GM18951 (cell line): Measurements from ENCODE around the gene WNT3A.

Experiments
- POLR2A ChIP-seq: IDR thresholded peaks from 4 replicates; pipeline ENCODE4 v1.6.1; 2011; ENCODE audit warnings: mild to moderate bottlenecking; ENCODE audit not compliant: insufficient read length, insufficient read depth; ENCODE audit errors: extremely low read depth
- in situ Hi-C: fragments of 300-500 bp; cut with MboI; formaldehyde crosslinking; loops from one replicate; pipeline ENCODE4 v1.12.0; 2022; ENCODE audit warnings: low sequenced_read_pairs, mixed read lengths, inconsistent platforms; ENCODE audit not compliant: unreplicated experiment

WNT3A gene

DNA sequence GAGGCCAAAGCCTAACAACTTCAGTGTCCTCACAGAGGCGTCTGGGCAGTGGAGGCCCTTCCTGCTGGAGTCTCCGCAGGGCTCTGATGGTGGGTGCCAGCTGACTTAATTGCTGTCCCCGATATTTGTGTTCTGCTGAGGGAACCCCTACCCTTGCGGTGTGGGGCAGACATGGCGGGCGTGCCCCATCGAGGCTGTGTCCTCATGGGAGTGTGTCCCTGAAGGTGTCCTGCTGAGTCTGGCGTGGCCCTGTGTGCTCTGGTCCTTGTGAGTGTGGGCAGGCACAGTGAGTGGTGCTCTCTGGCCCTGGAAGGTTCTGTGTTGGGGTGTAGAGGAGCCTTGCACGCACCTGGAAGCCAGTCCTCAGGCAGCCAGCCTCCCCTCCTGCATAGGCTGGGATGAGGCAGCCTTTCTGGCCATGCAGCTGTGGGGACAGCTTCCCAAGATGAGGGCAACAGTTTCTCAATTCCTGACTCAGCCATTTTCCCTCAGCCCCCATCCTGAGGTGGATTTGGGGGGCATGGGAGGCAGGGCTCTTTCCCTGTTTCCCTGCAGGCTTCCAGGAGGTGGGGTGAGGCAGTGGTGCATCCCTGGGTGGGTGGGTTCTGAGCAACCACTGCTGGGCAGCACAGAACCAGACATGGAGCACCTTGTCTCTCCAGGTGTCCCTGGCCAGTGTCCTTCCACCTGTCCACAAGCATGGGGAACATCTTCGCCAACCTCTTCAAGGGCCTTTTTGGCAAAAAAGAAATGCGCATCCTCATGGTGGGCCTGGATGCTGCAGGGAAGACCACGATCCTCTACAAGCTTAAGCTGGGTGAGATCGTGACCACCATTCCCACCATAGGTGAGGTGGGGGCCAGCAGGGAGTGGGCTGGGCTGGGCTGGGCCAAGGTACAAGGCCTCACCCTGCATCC lies 89.9 kb downstream of the WNT3A start:
- peak; percentile 25 for TF ChIP-seq POLR2A
- in situ Hi-C loops = no loop called here

DNA sequence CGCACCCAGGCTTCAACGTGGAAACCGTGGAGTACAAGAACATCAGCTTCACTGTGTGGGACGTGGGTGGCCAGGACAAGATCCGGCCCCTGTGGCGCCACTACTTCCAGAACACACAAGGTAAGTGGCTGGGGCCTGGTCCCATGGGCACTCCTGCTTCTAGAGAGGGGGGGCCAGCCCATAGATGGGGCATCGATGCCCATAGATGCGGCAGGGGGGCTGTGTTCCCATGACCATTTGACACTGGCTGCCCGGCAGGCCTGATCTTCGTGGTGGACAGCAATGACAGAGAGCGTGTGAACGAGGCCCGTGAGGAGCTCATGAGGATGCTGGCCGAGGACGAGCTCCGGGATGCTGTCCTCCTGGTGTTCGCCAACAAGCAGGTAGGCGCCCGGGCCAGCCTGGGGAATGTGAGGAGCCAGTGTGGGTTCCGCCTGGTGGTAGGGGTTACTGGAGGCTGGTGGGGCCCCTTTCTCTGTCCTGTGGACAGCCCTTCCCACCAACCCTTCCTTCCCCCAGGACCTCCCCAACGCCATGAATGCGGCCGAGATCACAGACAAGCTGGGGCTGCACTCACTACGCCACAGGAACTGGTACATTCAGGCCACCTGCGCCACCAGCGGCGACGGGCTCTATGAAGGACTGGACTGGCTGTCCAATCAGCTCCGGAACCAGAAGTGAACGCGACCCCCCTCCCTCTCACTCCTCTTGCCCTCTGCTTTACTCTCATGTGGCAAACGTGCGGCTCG lies 90.7 kb downstream of the WNT3A start:
- in situ Hi-C loops = no loop called here

DNA sequence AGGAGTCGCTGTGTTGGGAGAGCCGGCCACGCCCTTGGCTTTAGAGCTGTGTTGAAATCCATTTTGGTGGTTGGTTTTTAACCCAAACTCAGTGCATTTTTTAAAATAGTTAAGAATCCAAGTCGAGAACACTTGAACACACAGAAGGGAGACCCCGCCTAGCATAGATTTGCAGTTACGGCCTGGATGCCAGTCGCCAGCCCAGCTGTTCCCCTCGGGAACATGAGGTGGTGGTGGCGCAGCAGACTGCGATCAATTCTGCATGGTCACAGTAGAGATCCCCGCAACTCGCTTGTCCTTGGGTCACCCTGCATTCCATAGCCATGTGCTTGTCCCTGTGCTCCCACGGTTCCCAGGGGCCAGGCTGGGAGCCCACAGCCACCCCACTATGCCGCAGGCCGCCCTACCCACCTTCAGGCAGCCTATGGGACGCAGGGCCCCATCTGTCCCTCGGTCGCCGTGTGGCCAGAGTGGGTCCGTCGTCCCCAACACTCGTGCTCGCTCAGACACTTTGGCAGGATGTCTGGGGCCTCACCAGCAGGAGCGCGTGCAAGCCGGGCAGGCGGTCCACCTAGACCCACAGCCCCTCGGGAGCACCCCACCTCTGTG lies 91.6 kb downstream of the WNT3A start:
- in situ Hi-C loops = no loop called here

More for the DNA sequence above, 90.7 kb downstream of the WNT3A start:
- no peak for TF ChIP-seq POLR2A

DNA sequence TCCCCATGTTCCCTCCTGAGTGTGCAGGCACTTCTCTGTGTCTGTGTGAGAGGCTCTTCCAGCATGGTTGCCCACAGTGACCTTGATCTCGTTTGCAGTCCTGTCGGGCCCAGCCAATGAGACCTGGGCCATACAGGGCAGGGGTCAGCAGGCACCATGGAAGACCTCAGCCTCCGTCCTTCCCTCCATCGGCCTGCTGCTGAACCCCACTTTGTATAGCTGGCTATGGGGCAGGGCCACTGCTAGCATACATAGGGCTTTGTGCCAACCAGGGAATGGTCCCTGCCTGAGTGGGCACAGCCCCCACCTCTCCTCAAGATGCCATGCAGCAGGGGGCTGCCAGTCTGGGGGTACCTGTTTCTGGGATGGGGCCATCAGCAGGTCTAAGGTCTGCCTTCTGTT lies 92.5 kb downstream of the WNT3A start:
- in situ Hi-C loops = no loop called here
- no peak for TF ChIP-seq POLR2A

More for the DNA sequence above, 91.6 kb downstream of the WNT3A start:
- no peak for TF ChIP-seq POLR2A

DNA sequence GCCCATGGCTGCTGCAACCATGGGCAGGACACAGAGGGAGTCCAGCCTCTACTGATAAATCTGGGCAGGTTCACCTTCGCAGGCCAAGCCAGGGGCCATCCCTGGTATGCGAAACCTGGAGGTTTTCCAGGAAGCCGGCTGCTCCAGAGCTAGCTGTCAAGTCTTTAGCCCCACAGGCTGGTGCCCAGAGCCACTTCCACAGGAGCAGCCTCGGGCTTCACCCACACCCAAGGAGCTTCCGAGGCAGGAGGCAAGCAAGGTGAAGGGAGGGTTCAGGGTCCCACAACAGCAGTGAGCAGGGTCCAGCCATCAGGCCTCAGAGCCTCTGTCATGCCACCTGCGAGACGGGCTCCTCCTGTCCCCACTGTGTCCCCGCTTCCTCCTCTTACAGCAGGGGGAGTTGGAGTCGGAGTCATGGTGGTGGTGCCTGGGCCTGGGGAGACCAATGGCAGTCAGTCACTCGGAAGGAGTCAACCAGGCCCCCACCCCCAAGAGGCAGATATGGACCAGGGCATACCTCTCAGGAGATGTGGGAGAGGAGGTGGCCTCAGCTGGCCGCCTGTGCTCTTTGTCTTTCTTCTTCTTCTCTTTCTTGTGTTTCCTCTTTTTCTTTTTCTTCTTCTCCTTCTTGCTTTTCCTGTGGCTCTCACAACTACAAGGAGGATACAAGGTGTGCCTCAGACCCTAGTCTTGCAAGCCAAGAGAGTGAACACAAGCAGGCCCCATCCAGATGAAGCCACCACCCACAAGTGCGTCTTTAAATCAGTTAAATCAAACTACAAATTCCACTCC lies 94.2 kb downstream of the WNT3A start:
- TF ChIP-seq POLR2A = no peak
- in situ Hi-C loops = no loop called here

DNA sequence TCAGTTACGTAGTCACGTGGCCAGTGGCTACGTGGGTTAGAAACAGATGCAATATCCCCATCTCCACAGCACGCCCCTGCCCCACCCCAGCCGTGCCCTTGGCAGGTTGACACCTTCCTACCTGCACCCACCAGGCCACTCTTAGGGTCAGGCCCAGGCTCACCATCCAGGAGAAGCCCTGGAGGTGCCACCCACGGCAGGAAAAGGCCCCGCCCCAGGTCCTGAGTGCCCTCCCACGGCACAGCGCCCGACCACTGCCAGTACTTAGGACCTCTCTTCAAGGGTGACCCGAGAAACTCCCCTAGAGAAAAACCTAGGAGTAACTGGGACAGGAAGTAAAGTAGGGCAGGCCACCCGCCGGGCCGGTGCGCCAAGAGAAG lies 94.8 kb downstream of the WNT3A start:
- in situ Hi-C loops = no loop called here
- TF ChIP-seq POLR2A = peak; percentile 10

DNA sequence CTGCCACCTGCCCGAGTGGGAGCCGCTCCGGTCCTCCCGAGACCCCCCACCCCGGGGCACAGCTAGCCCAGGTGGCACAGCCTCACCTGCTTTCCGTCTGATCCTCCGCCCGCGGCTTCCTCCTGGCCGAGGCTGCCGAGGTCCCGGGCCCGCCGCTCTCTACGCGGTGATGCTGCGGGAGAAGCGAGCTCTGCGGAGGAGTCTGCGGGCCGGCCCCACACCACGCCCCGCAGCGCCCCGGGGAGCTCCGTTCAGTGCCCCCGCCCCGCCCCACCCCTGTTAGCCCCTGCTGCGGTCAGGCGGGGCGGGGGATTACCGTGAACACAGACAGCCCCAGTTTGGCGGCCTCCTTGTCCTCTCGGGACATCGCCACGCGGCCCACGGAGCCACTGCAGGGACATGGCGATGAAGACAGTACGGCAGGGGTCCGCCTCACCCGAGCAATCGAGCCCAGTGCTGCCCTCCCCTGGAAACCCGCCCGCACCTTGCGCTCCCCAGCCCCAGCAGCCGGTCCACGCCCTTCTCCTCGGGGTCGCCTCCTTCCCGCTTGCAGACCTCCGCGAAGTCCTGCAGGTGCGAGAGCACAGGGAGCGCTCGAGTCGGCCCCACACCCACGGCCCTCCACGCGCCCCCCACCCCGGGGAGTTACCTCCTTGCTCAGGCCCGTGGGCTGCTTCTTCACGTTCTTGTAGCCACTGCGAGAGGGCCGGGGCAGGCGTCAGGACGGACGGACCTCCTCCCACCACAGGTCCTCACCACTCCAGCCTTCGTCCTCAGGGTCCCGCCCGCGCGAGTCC lies 95.4 kb downstream of the WNT3A start:
- in situ Hi-C loops = no loop called here
- no peak for TF ChIP-seq POLR2A

DNA sequence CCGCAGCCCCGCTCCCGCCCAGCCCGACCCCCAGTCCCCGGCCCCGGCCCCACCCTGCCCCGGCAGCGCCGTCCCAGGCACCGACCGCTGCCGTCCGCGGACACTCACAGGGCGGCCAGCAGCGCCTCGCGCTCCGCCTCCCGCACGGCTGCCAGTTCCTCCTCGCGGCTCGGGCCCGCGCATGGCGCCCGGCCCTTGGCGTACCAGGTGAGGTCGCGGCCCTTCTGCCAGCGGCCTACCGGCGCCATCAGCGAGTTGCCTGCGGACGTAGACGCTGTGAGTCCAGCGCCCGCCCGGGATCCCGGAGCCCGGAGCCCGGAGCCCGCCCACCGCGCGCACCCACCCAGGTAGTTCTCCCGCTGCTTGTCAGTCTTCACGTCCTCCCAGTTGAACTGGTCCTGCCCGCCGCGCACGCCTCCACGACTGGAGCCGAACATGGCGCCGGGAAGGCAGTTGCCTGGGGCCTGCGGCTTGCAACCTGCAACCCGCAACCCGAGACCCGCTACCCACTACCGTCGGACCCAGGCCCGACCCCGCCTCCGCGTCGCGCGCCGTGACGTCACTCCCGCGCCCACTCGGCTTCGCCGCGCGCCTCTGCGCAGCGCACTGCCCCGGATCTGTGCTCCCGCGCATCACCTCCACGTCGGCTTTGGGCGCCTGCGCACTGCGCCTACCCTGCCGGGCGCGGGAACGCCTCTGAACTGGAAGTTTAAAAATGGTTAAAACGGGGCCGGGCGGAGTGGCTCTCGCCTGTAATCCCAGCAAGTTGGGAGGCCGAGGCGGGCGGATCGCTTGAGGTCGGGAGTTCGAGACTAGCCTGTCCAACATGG lies 96.2 kb downstream of the WNT3A start, which contains the start of gene C1orf35:
Gene C1orf35 (minus strand): TSS at position 535 of the 830 bp plus-strand sequence. CDS start 98 bp downstream, at position 437.
- in situ Hi-C loops = no loop called here
- TF ChIP-seq POLR2A = peak; percentile 62

DNA sequence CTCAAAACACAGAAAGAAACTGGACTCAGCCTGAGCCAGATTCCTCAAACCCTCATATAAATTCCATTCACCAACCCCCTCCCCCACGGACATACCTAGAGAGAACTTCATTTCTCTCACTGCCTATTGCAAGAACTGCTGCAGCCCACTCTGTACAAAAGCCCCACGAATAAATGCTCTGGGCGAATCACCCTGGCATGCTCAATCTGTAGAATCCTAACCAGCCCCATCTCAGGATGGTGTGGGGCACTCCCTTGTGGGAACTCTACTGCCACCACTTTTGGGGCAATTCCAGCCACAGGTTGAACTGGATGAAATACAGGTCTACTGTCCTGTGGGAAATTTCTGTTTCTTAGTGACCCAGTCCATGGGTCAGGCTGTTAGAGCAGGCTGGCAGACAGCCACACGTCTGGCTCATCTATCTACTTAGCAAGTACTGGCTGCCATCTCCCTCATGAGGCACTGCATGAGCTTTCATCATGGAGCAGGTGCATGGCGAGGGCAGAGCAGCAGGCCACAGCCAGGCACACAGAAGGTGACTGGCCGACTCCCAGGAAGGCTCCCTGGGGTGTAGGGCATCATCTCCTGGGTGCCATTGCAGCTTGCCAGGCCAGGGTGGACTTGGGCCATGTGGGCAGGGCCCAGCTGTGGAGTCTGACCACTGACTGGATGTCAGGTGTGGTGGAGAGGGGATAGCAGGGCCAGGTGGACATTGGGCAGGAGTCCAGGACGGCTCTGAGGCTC lies 97.9 kb downstream of the WNT3A start:
- TF ChIP-seq POLR2A = no peak
- in situ Hi-C loops = no loop called here

DNA sequence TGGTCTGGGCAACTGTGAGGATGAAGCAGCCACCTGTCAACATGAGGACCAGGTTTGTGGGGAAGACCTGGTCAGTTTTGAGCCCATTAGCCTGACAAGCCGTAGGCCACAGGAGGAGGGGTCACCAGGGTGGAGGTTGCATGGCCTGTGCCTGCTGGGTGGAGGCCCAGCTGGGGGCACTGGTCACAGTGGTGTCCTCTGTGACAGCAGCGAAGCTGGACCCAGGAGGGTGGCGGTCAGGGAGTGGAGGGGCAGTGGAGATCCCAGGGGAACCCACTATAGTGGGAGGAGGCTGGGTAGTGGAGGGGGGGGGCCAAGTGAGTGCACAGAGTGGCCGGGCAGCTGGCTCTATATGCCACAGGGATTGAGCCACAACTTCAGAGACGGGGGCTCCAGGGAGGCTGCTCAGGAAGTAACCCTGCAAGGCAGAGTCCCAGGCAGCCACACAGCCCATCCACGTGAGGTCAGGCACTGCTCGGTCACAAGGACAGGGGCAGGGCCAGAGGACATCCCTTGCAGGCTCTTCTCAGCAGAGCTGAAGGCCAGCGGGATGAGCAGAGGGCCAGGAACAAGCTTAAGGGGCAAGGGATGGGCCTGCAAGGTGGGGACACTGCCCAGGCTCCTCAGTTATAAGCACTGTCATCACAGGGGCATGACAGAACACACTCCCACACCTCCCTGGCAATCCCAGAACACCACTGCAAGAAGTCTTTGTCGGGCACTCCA lies 98.6 kb downstream of the WNT3A start:
- in situ Hi-C loops = no loop called here
- no peak for TF ChIP-seq POLR2A
